GM06990 (cell line): Measurements from ENCODE around the gene TMTC1.

Source experiments
- DNase-seq: peaks from one replicate; pipeline ENCODE4 v3.0.0-alpha.2; 2011; ENCODE audit not compliant: insufficient read length; ENCODE audit errors: extremely low read depth
- H3K27me3 ChIP-seq: replicated peaks from 2 replicates; pipeline ENCODE4 v1.6.0; 2011; ENCODE audit warnings: low read length; ENCODE audit not compliant: control insufficient read depth, insufficient read depth
- H3K36me3 ChIP-seq: 2 replicates; pipeline ENCODE4 v1.5.1; 2011; ENCODE audit warnings: low read length; ENCODE audit not compliant: control insufficient read depth, insufficient read depth
- H3K4me3 ChIP-seq: replicated peaks from 2 replicates; pipeline ENCODE4 v1.5.1; 2011; ENCODE audit warnings: low read depth, mild to moderate bottlenecking, control low read depth, low read length
- CTCF ChIP-seq: IDR thresholded peaks from 2 replicates; pipeline ENCODE4 v1.5.1; 2011; ENCODE audit warnings: low read length, control low read depth, mild to moderate bottlenecking, inconsistent platforms; ENCODE audit not compliant: insufficient read depth, poor library complexity, severe bottlenecking

The TMTC1 gene

GRCh38 chr12:29702972-29703371 lies 80.8 kb downstream of the TMTC1 start:
- no peak for DNase-seq
- TF ChIP-seq CTCF = no peak
- Histone ChIP-seq H3K4me3 (no peak overlapping the region), H3K27me3 (no peaks in the 10 kb centered on the region; the same call in 1 of the 2 replicates), H3K36me3 (no peaks in the 10 kb centered on the region)

- Histone ChIP-seq H3K27me3 (no peaks in the 10 kb centered on the region; the same call in 1 of the 2 replicates), H3K36me3 (no peaks in the 10 kb centered on the region), H3K4me3 (no peak overlapping the region)
- no peak for TF ChIP-seq CTCF
- no peak for DNase-seq
Observed at GRCh38 chr12:29702222-29702621, 81.5 kb downstream of the TMTC1 start.

GRCh38 chr12:29700761-29701481 lies 82.8 kb downstream of the TMTC1 start:
- H3K36me3 ChIP-seq = no peaks in the 10 kb centered on the region
- no peaks in the 10 kb centered on the region; the same call in 1 of the 2 replicates for H3K27me3 ChIP-seq
- no peak overlapping the region for H3K4me3 ChIP-seq
- DNase-seq = no peak
- TF ChIP-seq CTCF = no peak

GRCh38 chr12:29698756-29699155 lies 85.0 kb downstream of the TMTC1 start:
- no peaks in the 10 kb centered on the region for H3K27me3 ChIP-seq
- H3K4me3 ChIP-seq = no peak overlapping the region
- DNase-seq = no peak
- TF ChIP-seq CTCF = no peak
- no peaks in the 10 kb centered on the region for H3K36me3 ChIP-seq

- H3K27me3 ChIP-seq = no peaks in the 10 kb centered on the region
- TF ChIP-seq CTCF = no peak
- DNase-seq = no peak
- no peak overlapping the region for H3K4me3 ChIP-seq
- H3K36me3 ChIP-seq = no peaks in the 10 kb centered on the region
Observed at GRCh38 chr12:29695800-29696199, 87.9 kb downstream of the TMTC1 start.
